Mammary epithelial cell (primary cell): ENCODE data around the gene SLIT3.

Experiments
- EZH2 ChIP-seq: IDR thresholded peaks from 2 replicates; pipeline ENCODE4 v1.6.1; 2012; ENCODE audit warnings: low read length, inconsistent platforms, borderline replicate concordance
- TF ChIP-seq, protein P1 (sequence below), 2 donors: IDR thresholded peaks in 1 of 2; conservative IDR thresholded peaks in 1 of 2; 2 replicates each; pipeline ENCODE4 v1.5.1; 2011 to 2012; ENCODE audit warnings: inconsistent platforms in 2 of 2, low read length in 2 of 2, mild to moderate bottlenecking in 2 of 2, control low read depth in 1 of 2, low read depth in 1 of 2; ENCODE audit not compliant: insufficient read depth in 1 of 2; ENCODE audit errors: extremely low read depth in 1 of 2

GRCh38 chr5:169088028-169088725 is 212.8 kb downstream of the SLIT3 start:
- TF ChIP-seq, protein P1, sequence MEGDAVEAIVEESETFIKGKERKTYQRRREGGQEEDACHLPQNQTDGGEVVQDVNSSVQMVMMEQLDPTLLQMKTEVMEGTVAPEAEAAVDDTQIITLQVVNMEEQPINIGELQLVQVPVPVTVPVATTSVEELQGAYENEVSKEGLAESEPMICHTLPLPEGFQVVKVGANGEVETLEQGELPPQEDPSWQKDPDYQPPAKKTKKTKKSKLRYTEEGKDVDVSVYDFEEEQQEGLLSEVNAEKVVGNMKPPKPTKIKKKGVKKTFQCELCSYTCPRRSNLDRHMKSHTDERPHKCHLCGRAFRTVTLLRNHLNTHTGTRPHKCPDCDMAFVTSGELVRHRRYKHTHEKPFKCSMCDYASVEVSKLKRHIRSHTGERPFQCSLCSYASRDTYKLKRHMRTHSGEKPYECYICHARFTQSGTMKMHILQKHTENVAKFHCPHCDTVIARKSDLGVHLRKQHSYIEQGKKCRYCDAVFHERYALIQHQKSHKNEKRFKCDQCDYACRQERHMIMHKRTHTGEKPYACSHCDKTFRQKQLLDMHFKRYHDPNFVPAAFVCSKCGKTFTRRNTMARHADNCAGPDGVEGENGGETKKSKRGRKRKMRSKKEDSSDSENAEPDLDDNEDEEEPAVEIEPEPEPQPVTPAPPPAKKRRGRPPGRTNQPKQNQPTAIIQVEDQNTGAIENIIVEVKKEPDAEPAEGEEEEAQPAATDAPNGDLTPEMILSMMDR (conservative IDR thresholded peaks at IDR 0.05 in 1 of 2, IDR thresholded peaks at IDR 0.05 in 1 of 2; ENCODE audit: extremely low read depth in 1 of 2, insufficient read depth in 1 of 2, low read depth in 1 of 2, low read length in 2 of 2), result no peak
- TF ChIP-seq EZH2, result no peak
